HG02763 (cell line): ENCODE data around the gene ZBTB16.

Experiments used
- ATAC-seq: cut with Tn5 transposase; IDR thresholded peaks from one replicate; pipeline ENCODE4 v1.9.1; 2021; ENCODE audit warnings: mild to moderate bottlenecking, moderate library complexity; ENCODE audit not compliant: unreplicated experiment

Gene ZBTB16

DNA sequence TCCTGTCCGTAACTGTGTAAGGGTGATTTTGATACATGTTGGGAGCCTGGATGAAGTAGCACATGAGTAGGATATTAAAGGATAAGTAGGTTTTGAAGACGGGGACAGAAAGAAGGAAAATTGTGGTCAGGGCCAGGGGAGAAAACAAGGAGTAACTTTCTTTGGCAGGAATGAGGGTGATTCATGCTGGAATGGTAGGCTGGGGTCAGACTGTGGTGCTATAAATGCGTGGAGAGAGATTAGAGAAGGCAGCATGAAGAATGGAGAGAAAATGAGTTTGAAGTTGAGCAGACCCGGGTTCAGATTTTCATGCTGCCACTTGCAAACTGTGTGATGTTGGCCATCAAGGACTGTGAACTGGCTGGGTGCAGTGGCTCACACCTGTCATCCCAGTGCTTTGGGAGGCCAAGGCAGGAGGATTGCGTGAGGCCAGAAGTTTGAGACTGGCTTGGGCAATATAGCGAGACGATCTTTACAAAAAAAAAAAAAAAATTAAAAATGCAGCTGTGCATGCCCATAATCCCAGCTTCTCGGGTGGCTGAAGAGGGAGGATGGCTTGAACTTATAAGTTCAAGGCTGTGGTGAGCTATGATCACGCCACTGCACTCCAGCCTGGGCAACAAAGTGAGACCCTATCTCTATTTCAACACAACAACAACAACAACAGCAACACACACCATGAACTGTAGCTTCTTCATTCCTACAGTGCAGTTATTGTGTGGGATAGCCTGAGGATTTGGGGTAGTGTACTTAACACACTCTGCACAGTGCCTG lies 22.3 kb downstream of the ZBTB16 start:
- no peak for ATAC-seq

DNA sequence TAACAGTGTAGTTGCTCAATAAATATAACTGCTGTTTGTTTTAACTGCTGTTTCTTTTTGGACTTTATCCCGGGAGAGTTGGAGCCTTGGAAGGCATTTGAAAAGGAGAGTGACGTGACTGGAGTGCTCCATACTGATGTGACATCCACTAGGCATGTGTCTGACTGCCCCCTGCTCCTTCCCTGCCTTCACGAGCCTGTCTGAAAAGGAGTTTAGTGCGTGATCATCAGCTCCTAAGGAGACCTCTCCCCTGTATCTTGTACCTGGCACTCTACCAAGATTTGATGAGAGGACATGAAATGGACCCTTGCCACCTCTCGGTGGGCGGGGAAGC lies 22.9 kb downstream of the ZBTB16 start:
- ATAC-seq: no peak

DNA sequence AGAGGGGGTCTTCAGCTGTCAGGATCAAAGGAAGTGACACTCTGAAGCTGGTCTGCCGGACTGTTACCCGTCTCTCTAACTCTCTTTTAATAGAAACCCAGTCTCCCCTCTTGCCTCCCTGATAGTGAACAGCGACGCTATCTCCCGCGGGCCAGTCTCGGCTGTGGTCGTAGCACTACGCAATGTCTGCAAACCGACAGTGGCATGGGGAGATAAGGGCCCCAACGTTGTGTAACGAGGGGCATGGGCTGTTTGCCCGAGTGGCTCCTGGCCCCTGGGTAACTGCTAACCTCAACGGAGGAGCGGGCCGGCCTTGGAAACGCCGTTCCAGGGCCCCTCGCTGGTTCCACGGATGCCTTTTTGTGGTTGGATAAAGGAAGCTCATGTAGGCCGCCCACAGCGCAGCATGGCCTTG lies 23.3 kb downstream of the ZBTB16 start:
- ATAC-seq: no peak

DNA sequence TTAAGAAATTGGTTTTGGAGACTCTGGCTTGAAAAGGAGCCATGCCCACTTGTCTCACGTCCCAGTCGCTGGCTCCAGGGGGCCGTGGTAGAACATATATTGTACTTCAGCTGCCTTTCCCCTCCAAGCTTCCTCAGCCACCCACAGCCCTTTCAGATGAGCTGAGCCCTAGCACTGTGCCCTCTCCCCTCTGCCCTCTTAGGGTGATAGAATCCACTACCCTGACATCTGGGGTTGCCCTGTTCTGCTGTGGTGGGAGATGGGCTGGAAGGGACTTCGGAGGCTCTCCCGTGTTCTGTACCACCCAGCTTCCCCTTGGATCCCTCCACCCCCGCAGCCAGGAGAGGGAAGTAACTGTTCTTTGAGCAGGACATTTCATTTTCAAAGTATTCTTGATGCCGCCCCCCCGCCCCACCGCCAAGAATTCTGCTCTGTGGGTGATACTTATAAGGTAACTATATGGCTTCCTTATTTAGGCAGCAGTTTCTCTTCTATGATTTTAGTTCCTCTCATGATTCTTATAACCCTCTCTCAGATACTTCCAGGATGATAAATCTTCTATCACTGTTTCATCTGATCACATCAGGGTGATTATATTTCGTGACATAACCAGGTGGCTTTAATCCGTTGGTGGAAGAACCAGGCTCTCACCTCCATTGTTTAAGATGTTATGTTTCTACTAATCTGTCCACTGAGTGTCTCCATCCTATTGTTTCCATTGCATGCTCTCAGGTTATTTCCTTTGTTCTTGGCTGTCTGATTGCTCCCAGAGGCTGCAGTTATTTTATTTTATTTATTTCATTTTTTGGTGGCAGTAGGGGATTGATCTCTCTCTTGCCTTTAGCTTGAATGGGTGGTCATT lies 24.1 kb downstream of the ZBTB16 start:
- no peak for ATAC-seq

DNA sequence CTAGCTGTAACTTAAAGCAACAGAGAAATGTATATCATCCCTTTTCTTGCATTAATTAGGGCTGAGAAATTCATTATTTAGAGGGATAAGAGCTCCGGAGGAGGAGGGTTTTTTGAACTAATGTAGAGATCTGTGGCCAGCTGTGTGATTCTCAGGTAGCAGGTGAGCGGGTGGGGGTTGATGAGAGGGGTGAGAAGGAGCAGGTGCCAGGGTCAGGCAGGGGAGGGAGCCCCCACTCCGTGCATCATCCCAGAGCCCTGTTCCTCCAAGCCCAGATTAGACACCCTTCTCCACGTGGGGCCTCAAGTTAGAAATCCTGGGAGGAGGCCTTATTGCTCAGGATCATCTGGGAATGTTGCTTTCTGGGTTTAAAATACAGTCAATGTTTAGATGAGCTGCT lies 24.9 kb downstream of the ZBTB16 start:
- ATAC-seq: no peak

DNA sequence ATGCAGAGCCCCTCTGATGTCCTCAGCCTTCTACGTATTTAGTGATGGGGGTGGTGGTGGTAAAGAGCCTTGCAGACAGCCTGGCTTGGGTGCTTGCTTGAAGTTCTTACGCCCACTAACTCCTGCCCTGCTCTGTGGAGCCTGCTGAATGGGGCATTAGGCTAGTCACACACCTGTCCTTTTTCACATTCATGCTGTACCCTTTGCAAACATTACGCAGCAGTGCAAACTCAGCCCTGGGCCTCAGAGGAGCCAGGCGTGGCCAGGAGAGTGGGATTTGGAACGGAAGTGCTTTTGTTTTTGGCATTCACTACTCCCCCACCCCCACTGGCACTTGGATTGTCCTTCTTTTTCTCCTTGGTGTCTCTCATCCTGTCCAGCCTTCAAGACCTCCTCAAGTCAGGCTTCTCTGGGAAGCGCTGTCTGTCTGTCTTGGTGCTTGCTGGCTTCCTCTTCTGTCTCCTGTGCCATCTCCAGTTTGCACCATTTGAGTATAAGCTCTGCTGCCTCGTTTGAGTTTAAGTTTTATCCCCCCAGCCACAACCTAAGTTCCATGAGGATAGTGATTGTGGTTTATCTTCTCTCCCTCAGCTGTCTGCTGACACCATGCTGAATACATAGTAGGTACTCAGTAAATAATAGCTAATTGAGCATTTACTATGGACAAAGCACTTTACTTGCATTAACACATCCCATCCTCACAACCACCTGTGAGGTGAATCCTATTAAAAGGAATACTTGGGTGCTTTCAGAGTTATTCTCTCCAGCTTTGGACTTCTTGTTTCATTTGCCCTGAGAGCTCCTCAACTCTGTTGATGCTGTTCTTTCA lies 26.7 kb downstream of the ZBTB16 start:
- ATAC-seq: no peak

DNA sequence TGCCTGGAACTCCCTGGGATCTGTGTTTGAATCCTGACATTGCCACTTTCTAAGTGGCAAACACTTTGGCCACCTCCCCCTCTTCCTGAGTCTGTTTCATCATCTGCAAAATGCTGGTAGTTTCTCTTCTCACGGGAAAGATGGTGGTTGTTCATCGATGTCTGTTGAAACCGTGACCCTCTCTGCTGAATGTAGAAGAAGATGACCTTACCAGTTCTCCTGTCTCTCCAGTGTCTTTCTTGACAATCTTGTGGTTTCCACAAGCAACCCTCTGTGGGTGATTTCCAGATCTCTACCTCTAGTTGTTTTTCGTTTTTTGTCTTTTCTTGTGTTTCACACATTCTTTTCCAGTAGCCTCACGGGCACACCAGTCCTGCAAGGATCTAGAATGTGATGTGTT lies 27.5 kb downstream of the ZBTB16 start:
- ATAC-seq: no peak

DNA sequence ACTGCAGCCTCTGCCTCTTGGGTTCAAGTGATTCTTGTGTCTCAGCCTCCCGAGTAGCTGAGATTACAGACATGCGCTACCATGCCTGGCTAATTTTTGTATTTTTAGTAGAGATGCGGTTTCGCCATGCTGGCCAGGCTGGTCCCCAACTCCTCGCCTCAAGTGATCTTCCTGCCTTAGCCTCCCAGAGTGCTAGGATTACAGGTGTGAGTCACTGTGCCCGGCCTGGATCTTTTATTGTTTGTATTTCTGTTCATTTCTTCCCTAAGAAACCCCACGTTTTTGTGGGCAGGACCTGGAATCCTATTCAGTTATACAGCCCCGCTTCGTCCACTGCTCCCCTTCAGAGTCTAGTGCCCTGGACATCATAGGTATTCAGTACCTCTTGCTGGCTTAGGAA lies 28.7 kb downstream of the ZBTB16 start:
- no peak for ATAC-seq

DNA sequence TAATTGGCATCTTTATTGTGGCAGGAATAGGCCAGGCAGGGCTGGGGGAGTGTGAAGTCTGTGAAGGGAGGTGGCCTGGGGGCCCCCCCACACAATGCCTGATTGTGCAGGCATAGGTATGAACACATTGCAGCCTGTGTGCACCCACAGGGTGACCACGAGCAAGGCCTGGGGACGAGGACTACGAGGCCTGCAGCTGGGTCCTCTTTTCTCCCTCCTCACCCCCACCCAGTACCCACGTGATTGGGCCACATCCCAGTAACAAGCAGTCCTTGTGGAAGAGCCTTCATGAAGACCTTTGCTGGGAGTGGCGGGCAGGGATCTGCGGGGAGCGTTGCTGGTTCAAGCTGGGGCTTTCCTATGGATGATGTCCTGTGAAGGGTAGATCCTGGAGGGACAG lies 29.3 kb downstream of the ZBTB16 start:
- ATAC-seq: no peak

DNA sequence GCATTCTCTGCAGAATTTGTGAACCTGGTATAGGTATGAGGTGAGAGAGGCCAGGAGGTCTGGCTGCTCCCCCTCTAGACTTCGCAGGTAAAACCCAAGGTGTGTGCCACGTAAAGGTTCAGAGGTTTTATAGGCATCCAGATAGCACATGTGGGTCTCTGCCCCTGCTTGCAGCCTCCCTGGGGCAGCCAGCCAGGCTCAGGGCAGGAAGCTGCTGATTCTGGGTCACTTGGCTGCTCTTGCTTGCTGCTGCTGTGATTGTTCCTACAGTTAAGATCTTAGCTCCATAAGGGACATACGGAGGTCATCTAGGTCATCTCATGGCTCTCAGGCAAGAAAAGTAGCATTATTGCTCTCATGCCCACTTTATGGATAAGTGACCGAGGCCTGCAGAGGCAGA lies 30.2 kb downstream of the ZBTB16 start:
- no peak for ATAC-seq

DNA sequence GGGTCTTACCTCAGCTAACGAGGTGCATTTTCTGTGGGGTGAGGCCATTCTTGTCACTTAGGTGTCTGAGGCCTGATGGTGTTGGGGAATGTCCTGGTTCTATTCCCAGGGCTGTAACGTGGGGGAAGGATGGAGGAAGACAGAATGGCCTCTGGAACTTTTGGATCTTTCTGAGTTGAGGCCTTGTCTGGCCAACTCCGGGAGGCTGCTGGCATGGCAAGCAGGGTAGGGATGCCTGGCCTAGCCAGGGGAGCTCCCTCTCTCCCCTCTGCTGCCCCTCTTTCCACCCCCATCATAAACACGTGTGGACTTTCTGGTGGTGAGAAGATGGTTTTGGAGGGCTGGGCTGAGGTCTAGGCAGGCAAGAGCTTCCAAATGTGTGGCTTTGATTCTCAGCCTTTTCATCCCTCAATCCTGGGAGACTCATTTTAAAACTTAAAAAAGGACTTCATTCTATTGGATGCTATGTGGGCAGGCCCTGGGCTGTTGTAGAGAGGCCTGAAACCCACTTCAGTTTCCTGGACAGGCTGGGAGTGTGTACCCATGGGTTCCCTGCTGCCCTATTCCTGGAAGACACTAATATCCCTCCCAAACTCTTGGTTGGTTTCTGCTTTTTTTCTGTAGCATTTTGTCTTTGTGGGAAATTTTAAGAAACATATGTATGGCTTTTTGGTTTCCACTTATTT lies 30.9 kb downstream of the ZBTB16 start:
- ATAC-seq: no peak

DNA sequence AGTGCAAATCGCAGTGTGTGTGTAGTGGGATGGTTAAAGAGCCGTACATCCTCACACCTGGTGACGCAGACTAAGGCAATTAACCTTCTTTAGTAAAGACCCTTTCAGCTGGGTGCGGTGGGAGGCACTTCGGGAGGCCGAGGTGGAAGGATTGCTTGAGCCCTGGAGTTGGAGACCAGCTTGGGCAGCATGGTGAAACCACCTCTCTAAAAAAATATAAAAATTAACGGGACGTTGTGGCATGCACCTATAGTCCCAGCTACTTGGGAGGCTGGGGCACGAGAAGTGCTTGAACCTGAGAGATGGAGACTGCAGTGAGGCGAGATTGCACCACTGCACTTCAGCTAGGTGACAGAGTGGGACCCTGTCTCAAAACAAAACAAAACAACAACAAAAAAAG lies 31.5 kb downstream of the ZBTB16 start:
- no peak for ATAC-seq

DNA sequence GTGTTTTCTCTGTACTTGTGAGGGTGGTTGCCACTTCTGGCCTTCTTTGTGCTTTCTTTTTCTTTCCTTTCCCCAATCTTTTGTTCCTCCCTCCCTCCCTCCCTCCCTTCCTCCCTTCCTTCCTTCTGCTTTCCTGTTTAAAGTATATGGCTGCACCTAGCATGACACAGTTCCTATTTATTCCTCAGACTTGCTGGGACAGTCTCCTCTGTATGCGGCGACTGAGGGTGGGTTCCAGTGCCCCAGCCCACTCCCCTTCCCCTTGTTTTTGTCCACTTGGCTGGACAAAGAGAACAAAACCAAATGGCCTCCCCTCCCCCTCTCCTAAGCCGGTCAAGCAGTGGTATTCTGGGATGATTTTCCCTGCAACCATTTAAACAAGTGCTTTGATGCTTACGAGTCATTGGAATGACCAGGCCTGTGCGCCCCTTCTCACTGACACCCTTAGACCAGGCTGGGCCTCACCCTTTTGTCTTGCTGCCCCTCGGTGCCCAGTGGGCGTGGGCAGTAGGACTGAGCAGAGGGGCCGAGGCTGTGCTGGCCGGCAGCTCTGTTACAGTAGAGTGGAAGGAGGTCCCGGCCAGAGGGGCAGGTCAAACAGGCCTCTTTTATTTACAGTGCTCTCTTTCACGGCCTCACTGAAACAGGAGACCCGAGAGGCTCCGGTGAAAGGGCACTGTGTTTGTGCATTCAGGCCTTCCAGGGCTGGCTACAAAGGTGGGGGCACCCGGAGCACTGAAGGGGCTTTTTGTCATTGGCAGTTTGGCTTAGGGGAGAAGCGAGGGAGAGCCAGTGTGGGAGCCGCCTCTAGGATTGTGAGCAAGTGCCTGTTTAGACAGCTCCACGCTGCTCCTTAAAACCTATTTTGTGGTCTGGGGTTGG lies 32.2 kb downstream of the ZBTB16 start:
- ATAC-seq: no peak

DNA sequence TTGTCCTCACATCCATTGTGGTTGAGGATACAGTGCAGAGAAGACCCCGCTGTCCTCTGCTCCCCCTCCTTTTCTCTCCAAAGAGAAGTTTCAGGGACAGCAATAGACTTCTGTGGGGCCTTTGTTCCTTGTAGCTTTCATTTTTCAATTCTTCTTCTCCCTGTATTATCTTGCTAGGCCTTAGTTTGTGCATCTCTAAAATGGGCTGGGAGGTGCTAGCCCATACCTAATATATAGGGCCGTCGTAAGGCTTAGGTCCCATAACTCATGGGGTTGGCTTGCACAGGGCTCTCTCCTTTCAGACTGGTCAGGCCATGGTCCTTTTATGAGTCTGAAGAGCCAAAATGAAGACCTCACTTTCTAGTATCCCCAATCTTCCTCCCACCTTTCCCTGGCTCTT lies 33.0 kb downstream of the ZBTB16 start:
- no peak for ATAC-seq

DNA sequence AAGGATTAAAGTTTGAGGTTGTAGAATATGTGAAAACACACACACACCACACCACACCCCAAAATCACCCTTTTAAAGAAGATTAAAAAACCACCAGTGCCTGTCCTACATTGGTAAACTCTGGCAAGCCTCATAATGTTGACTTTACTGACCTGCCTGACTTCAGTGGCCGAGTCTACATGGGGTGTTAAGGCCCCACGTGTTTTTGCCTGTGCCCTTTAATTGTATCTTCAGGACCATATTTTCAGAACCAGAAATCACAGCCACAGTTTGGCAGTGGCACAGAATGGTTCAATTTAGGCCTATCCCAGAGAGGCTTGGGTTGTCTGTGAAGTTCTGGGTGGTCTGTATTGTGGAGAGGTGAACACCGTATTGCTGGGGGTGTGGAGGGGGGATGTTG lies 33.4 kb downstream of the ZBTB16 start:
- ATAC-seq: no peak

DNA sequence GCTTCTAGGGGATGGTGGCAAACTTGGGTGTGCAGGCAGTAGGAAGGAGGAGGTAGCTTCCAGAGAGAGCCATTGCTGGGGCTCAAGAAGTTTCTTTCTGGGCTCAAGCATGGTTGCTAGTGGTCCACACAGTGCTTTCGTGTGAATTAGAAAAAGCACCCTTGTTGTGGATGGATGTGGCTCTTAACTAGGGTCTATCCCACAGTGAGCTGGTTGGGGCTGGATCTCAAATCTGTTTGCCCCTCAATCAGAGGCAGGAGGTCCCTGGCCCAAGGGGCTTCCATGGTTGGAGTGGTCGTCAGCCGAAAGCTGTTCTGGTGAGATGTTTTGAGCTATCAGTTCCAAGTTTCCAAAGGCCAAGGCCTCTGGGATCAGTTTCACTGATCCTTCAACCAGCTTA lies 35.0 kb downstream of the ZBTB16 start:
- no peak for ATAC-seq

DNA sequence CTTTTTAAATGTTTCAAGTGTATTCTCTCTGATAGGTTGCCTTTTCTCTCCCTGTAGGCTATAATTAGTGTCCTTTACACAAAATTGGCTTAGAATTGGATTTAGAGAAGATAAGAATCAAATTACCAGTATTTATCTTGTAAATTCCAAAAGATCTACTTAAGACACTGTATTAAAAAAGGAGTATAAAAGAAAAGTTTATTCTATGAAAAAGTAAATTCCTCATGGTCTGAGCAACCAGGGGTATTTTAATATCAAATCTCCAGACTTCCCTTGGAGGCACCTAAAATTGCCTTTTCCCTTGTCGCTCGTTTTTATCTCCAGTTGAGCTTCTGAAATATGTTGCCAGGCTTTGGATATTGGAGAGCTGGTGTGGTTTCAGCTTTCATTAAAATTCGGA lies 36.4 kb downstream of the ZBTB16 start:
- no peak for ATAC-seq

DNA sequence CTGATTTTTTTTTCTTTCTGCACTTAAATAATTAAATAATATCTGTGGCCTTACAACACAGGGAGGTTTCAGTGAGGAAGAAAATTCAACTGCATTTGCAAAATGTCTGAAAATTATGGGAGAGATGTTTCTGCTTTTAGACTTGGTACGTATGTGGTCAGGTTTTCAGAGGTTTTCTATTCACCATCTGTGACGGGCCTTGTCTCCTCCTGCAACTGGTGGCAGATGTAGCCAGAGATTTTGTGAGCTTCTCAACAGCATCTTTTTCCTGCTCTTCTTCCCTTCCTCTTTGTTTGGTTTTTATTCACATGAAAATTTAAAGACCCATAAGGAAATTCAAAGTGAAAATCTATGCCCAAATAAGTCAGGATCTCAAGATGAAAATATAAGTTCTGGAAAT lies 38.3 kb downstream of the ZBTB16 start:
- ATAC-seq: no peak

DNA sequence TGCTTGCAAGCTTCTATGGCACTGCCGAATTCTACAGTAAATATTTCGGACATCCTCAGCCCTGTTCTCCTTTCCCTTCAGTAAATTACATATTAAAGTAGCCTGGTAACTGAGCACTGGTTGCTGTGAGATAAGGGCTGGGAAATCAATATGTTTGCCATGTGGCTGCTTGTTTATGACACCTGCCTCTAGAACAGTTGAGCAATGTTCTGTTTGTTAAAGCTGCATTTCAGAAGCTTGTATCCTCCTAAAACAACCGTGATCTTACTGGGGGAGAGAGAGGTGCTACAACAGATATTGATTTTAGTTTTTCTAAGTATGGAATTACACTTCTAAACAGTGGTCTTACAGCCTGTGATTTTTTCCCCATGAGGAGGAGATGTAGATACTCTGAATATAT lies 39.4 kb downstream of the ZBTB16 start:
- no peak for ATAC-seq
